H1 (cell line): Measurements from ENCODE around the gene TTC8.

Experiments
- BRCA1 ChIP-seq: IDR thresholded peaks from 2 replicates; pipeline ENCODE4 v1.6.1; 2012; ENCODE audit warnings: low read depth, low read length, improper control_type of control experiment
- CEBPB ChIP-seq: IDR thresholded peaks from 2 replicates; pipeline ENCODE4 v1.6.1; 2012; ENCODE audit warnings: low read depth, low read length
- CTCF ChIP-seq, 3 experiments: IDR thresholded peaks; 1 replicate in 2 of 3; 2 replicates in 1 of 3; pipeline versions ENCODE4 v1.5.1 to v1.6.1; 2011; ENCODE audit warnings: low read length in 3 of 3, mild to moderate bottlenecking in 3 of 3, inconsistent platforms in 2 of 3, low read depth in 1 of 3, moderate library complexity in 1 of 3; ENCODE audit not compliant: insufficient read depth in 1 of 3; ENCODE audit errors: control extremely low read depth in 1 of 3
- E2F6 ChIP-seq: IDR thresholded peaks from 2 replicates; pipeline ENCODE4 v1.6.1; 2012; ENCODE audit warnings: inconsistent platforms
- EP300 ChIP-seq, 2 experiments: IDR thresholded peaks; 1 replicate in 1 of 2; 2 replicates in 1 of 2; pipeline ENCODE4 v1.6.1; 2011 to 2012; ENCODE audit warnings: low read depth in 2 of 2, low read length in 2 of 2, mild to moderate bottlenecking in 2 of 2, borderline replicate concordance in 1 of 2, inconsistent platforms in 1 of 2, moderate library complexity in 1 of 2
- EZH2 ChIP-seq: fragments of 200-600 bp; sonication (generic); IDR thresholded peaks from 2 replicates; pipeline ENCODE4 v1.7.1; 2012; ENCODE audit warnings: low read depth, mild to moderate bottlenecking, moderate library complexity, low read length, inconsistent platforms; ENCODE audit not compliant: severe bottlenecking
- HDAC2 ChIP-seq, 2 experiments: fragments of 300-600 bp in 1 of 2; sonication (generic) in 1 of 2; IDR thresholded peaks; 2 replicates each; pipeline ENCODE4 v1.6.1; 2011 to 2012; ENCODE audit warnings: low read depth in 2 of 2, low read length in 2 of 2, mild to moderate bottlenecking in 2 of 2, moderate library complexity in 2 of 2, borderline replicate concordance in 1 of 2, inconsistent platforms in 1 of 2
- JUN ChIP-seq: IDR thresholded peaks from 2 replicates; pipeline ENCODE4 v1.6.1; 2011; ENCODE audit warnings: low read depth, mild to moderate bottlenecking, improper control_type of control experiment, low read length
- POLR2A ChIP-seq, 2 experiments: IDR thresholded peaks; 1 replicate in 1 of 2; 2 replicates in 1 of 2; pipeline ENCODE4 v1.6.1; 2011; ENCODE audit warnings: low read depth in 2 of 2, low read length in 2 of 2, mild to moderate bottlenecking in 2 of 2; ENCODE audit errors: control extremely low read depth in 1 of 2
- RAD21 ChIP-seq, 2 experiments: IDR thresholded peaks in 1 of 2; conservative IDR thresholded peaks in 1 of 2; 2 replicates each; pipeline ENCODE4 v1.6.1; 2011; ENCODE audit warnings: low read depth in 2 of 2, low read length in 2 of 2, improper control_type of control experiment in 1 of 2, inconsistent platforms in 1 of 2, mild to moderate bottlenecking in 1 of 2, moderate library complexity in 1 of 2
- RFX5 ChIP-seq: IDR thresholded peaks from 2 replicates; pipeline ENCODE4 v1.6.1; 2011; ENCODE audit warnings: low read depth, low read length, improper control_type of control experiment, borderline replicate concordance
- SUZ12 ChIP-seq: fragments of 200-600 bp; sonication (generic); IDR thresholded peaks from 2 replicates; pipeline ENCODE4 v1.6.1; 2012; ENCODE audit warnings: mild to moderate bottlenecking, inconsistent platforms, low read length, moderate library complexity, mixed read lengths
- TAF1 ChIP-seq: IDR thresholded peaks from 2 replicates; pipeline ENCODE4 v1.6.1; 2011; ENCODE audit warnings: mild to moderate bottlenecking, low read depth, low read length
- ZNF274 ChIP-seq: IDR thresholded peaks from 2 replicates; pipeline ENCODE4 v1.7.0; 2012; ENCODE audit warnings: low read length, borderline replicate concordance; ENCODE audit errors: extremely low read depth

GRCh38 chr14:88863167-88863566 is 38.7 kb downstream of the TTC8 start:
- TF ChIP-seq ZNF274 (no peak), RAD21 (IDR thresholded peaks at IDR 0.05 in 1 of 2, conservative IDR thresholded peaks at IDR 0.05 in 1 of 2; ENCODE audit: low read depth in 2 of 2, low read length in 2 of 2) (no peak), CTCF (IDR thresholded peaks at IDR 0.05; ENCODE audit: control extremely low read depth in 1 of 3, insufficient read depth in 1 of 3, low read depth in 1 of 3, low read length in 3 of 3) (no peak), BRCA1 (no peak), E2F6 (no peak), JUN (no peak), SUZ12 (no peak), RFX5 (no peak), TAF1 (no peak), HDAC2 (IDR thresholded peaks at IDR 0.05; ENCODE audit: borderline replicate concordance in 1 of 2, low read depth in 2 of 2, low read length in 2 of 2) (no peak), EZH2 (no peak), EP300 (IDR thresholded peaks at IDR 0.05; ENCODE audit: borderline replicate concordance in 1 of 2, low read depth in 2 of 2, low read length in 2 of 2) (no peak), POLR2A (IDR thresholded peaks at IDR 0.05; ENCODE audit: control extremely low read depth in 1 of 2, low read depth in 2 of 2, low read length in 2 of 2) (no peak), CEBPB (no peak)
